Body of pancreas (tissue), 4 donors: ENCODE measurements around the gene ARHGAP1. TPM values are rescaled to one million over a fixed set of nuclear protein-coding genes. Genes with fewer than 3 reads are reported as not detected.
"Not testable (repeated sequence)": the region's sequence is repeated elsewhere in the genome, so short reads cannot be mapped to it uniquely, and the experiment has no call there.

ENCODE experiments used
- ATAC-seq: fragments of 150-250 bp; one replicate; pipeline ENCODE4 v1.9.1; 2016
- DNase-seq, 4 donors: peaks; one replicate each; pipeline ENCODE4 v3.0.0-alpha.2; 2019
- H3K27ac ChIP-seq, 4 donors: fragments of 200-600 bp; sonication (generic); 1 replicate in 3 of 4; 2 replicates in 1 of 4; pipeline versions ENCODE4 v1.5.1 to v1.6.1; 2016 to 2019; ENCODE audit warnings: mild to moderate bottlenecking in 1 of 4, mixed read lengths in 1 of 4, moderate library complexity in 1 of 4
- H3K27me3 ChIP-seq, 2 donors: fragments of 200-600 bp; sonication (generic); one replicate each; pipeline ENCODE4 v1.6.0; 2016; ENCODE audit warnings: mild to moderate bottlenecking in 1 of 2
- H3K36me3 ChIP-seq, 2 donors: fragments of 200-600 bp; sonication (generic); replicated peaks in 1 of 2; 2 replicates each; pipeline ENCODE4 v1.5.1; 2016; ENCODE audit warnings: low read depth in 2 of 2; ENCODE audit not compliant: insufficient read depth in 1 of 2
- H3K4me1 ChIP-seq: fragments of 200-600 bp; sonication (generic); one replicate; pipeline ENCODE4 v1.6.0; 2016
- H3K4me3 ChIP-seq, 2 donors: fragments of 200-600 bp; sonication (generic); 1 replicate in 1 of 2; 2 replicates in 1 of 2; pipeline ENCODE4 v1.5.1; 2016 to 2019
- H3K9me3 ChIP-seq, 3 donors: fragments of 200-600 bp; sonication (generic); 1 replicate in 2 of 3; 2 replicates in 1 of 3; pipeline ENCODE4 v1.5.1; 2016
- CTCF ChIP-seq, 7 experiments: fragments of 450-650 bp in 4 of 7; fragments of 200-600 bp in 3 of 7; sonication (generic) in 3 of 7; IDR thresholded peaks; one replicate each; pipeline ENCODE4 v1.5.1; 2016 to 2019; ENCODE audit warnings: antibody characterized with exemption in 7 of 7
- POLR2A ChIP-seq, 3 donors: fragments of 450-650 bp; IDR thresholded peaks; one replicate each; pipeline ENCODE4 v1.6.1; 2016; ENCODE audit warnings: antibody characterized with exemption in 3 of 3, mild to moderate bottlenecking in 2 of 3
- WGBS, 2 donors: methylation state at CpG; one replicate each; pipeline ENCODE4 v1.1.5; 2017; 5-methylcytosine and 5-hydroxymethylcytosine counted together
- intact Hi-C: fragments of 100-400 bp; cut with DNase I; formaldehyde crosslinking; loops from one replicate; pipeline ENCODE4 v1.15.1; 2023
- total RNA-seq, 2 donors: library from RNA; depleted of rRNA; stranded (reverse); fragments of >200 nt; gene quantifications; one replicate each; pipeline ENCODE4 v1.1.0, GENCODE V29; 2016

ARHGAP1 gene
- total RNA-seq, 2 donors from 2014 or later = 27.8 to 43.5 TPM

GRCh38 chr11:46712874-46713576 lies 12.6 kb upstream of the ARHGAP1 start:
- 83 to 91% methylated on average over 7 of the region's 7 CpGs for WGBS, 2 donors
- H3K36me3 ChIP-seq = no peaks in the 10 kb centered on the region
- ATAC-seq (no peak), DNase-seq (no peak)
- intact Hi-C loops = no loop called here
- peaks cover 3% of the 10 kb centered on the region for H3K4me1 ChIP-seq
- H3K9me3 ChIP-seq = no peaks in the 10 kb centered on the region
- H3K27ac ChIP-seq = no peak overlapping the region
- H3K4me3 ChIP-seq = no peak overlapping the region
- no peak for TF ChIP-seq CTCF (IDR thresholded peaks at IDR 0.05)
- no peak for TF ChIP-seq POLR2A (IDR thresholded peaks at IDR 0.05)
- H3K27me3 ChIP-seq = no peaks in the 10 kb centered on the region

GRCh38 chr11:46711303-46711702 lies 10.9 kb upstream of the ARHGAP1 start:
- no peaks in the 10 kb centered on the region for H3K9me3 ChIP-seq
- intact Hi-C loops = no loop called here
- H3K27ac ChIP-seq = peak overlapping the region in 1 of 4 donors; percentile 44
- WGBS, 2 donors = 87 to 90% methylated on average over 5 of the region's 5 CpGs
- no peaks in the 10 kb centered on the region for H3K36me3 ChIP-seq
- no peak for ATAC-seq
- DNase-seq = no peak
- H3K4me1 ChIP-seq = no peaks in the 10 kb centered on the region
- TF ChIP-seq CTCF (IDR thresholded peaks at IDR 0.05) (no peak), POLR2A (IDR thresholded peaks at IDR 0.05) (no peak)
- H3K4me3 ChIP-seq = no peak overlapping the region
- H3K27me3 ChIP-seq = no peaks in the 10 kb centered on the region

GRCh38 chr11:46710821-46711269 lies 10.4 kb upstream of the ARHGAP1 start:
- ATAC-seq (peak; percentile 59), DNase-seq (peak in 2 of 4 donors; percentile 36 to 43)
- H3K27me3 ChIP-seq = no peaks in the 10 kb centered on the region
- no peak overlapping the region for H3K4me3 ChIP-seq
- H3K36me3 ChIP-seq = peaks cover 0 to 2% of the 10 kb centered on the region in 2 donors
- H3K9me3 ChIP-seq = no peaks in the 10 kb centered on the region
- intact Hi-C loops = no loop called here
- WGBS, 2 donors = 78 to 100% methylated on average over 3 to 10 of the region's 10 CpGs
- H3K27ac ChIP-seq = peak overlapping the region in 1 of 4 donors; percentile 44
- H3K4me1 ChIP-seq = no peaks in the 10 kb centered on the region
- no peak for TF ChIP-seq POLR2A (IDR thresholded peaks at IDR 0.05)
- TF ChIP-seq CTCF (IDR thresholded peaks at IDR 0.05) = no peak

GRCh38 chr11:46709351-46709750 lies 8.9 kb upstream of the ARHGAP1 start:
- DNase-seq, intact Hi-C loops, H3K4me1 ChIP-seq, H3K9me3 ChIP-seq, ATAC-seq, H3K27me3 ChIP-seq, H3K4me3 ChIP-seq, H3K27ac ChIP-seq: not testable (repeated sequence)
- WGBS, 2 donors = 87 to 88% methylated on average over 9 of the region's 9 CpGs
- H3K36me3 ChIP-seq = peaks cover 5 to 17% of the 10 kb centered on the region in 2 donors

GRCh38 chr11:46706886-46707285 lies 6.5 kb upstream of the ARHGAP1 start:
- H3K4me1 ChIP-seq = peaks cover 5% of the 10 kb centered on the region
- H3K36me3 ChIP-seq = peaks cover 7 to 23% of the 10 kb centered on the region in 2 donors
- DNase-seq (no peak), ATAC-seq (no peak)
- no peak overlapping the region for H3K4me3 ChIP-seq
- no peaks in the 10 kb centered on the region for H3K27me3 ChIP-seq
- no peak overlapping the region for H3K27ac ChIP-seq
- TF ChIP-seq POLR2A (IDR thresholded peaks at IDR 0.05) (no peak), CTCF (IDR thresholded peaks at IDR 0.05) (no peak)
- no peaks in the 10 kb centered on the region for H3K9me3 ChIP-seq
- intact Hi-C loops = no loop called here
- WGBS, 2 donors = 82 to 88% methylated on average over 4 to 7 of the region's 7 CpGs
